Body of pancreas (tissue), 4 donors: Measurements from ENCODE around the gene GCLM.

Source experiments
- CTCF ChIP-seq, 7 experiments: fragments of 450-650 bp in 4 of 7; fragments of 200-600 bp in 3 of 7; sonication (generic) in 3 of 7; IDR thresholded peaks; one replicate each; pipeline ENCODE4 v1.5.1; 2016 to 2019; ENCODE audit warnings: antibody characterized with exemption in 7 of 7
- POLR2A ChIP-seq, 3 donors: fragments of 450-650 bp; IDR thresholded peaks; one replicate each; pipeline ENCODE4 v1.6.1; 2016; ENCODE audit warnings: antibody characterized with exemption in 3 of 3, mild to moderate bottlenecking in 2 of 3

- TF ChIP-seq CTCF (IDR thresholded peaks at IDR 0.05): no peak
- TF ChIP-seq POLR2A (IDR thresholded peaks at IDR 0.05): no peak
Measured at GRCh38 chr1:93908394-93909145, 660 bp downstream of the GCLM start.
